A549 (cell line): Measurements from ENCODE around the gene CLN5.

ENCODE experiments used
- CHD2 ChIP-seq: fragments of 150-350 bp; IDR thresholded peaks from 2 replicates; pipeline ENCODE4 v1.6.1; 2014; ENCODE audit warnings: low read length; ENCODE audit not compliant: partially characterized antibody
- CTCF ChIP-seq: fragments of >200 bp; sonication (Bioruptor Twin); formaldehyde crosslinking; IDR thresholded peaks from 3 replicates; pipeline ENCODE4 v1.5.1; 2016
- EP300 ChIP-seq, 2 experiments: fragments of >200 bp; sonication (Bioruptor Twin); formaldehyde crosslinking; IDR thresholded peaks; 2 replicates in 1 of 2; 3 replicates in 1 of 2; pipeline ENCODE4 v1.6.1; 2016 to 2017
- HDAC2 ChIP-seq: fragments of 200-600 bp; sonication (generic); IDR thresholded peaks from 2 replicates; pipeline ENCODE4 v1.6.1; 2016
- MAFK ChIP-seq: fragments of 450-650 bp; IDR thresholded peaks from 2 replicates; pipeline ENCODE4 v1.6.1; 2014; ENCODE audit not compliant: partially characterized antibody
- POLR2A ChIP-seq: IDR thresholded peaks from 2 replicates; pipeline ENCODE4 v1.6.1; 2012; ENCODE audit warnings: mild to moderate bottlenecking, low read length

- TF ChIP-seq HDAC2 = no peak
- no peak for TF ChIP-seq CTCF
- TF ChIP-seq POLR2A = no peak
- no peak for TF ChIP-seq MAFK
- TF ChIP-seq EP300 (IDR thresholded peaks at IDR 0.05) = no peak
- no peak for TF ChIP-seq CHD2
Observed at GRCh38 chr13:76943646-76944045, 48.2 kb upstream of the CLN5 start.
